Esophagus squamous epithelium (tissue), 4 donors: ENCODE data around the gene HBS1L.

Experiments used
- CTCF ChIP-seq, 6 experiments: fragments of 450-650 bp in 4 of 6; fragments of 200-600 bp in 2 of 6; sonication (generic) in 2 of 6; IDR thresholded peaks; one replicate each; pipeline ENCODE4 v1.5.1; 2016 to 2019; ENCODE audit warnings: antibody characterized with exemption in 6 of 6, mild to moderate bottlenecking in 4 of 6, moderate library complexity in 4 of 6
- POLR2A ChIP-seq, 4 donors: fragments of 450-650 bp; IDR thresholded peaks; one replicate each; pipeline ENCODE4 v1.6.1; 2017; ENCODE audit warnings: antibody characterized with exemption in 4 of 4, mild to moderate bottlenecking in 4 of 4, moderate library complexity in 3 of 4

- TF ChIP-seq CTCF (IDR thresholded peaks at IDR 0.05) (no peak), POLR2A (IDR thresholded peaks at IDR 0.05) (no peak)
Measured at GRCh38 chr6:134936931-134937330, 117.7 kb downstream of the HBS1L start.
